SW480 (cell line): ENCODE data around the gene SLC4A1AP.

Source experiments
- DNase-seq: peaks from one replicate; pipeline ENCODE4 v3.0.0-alpha.2; 2016; ENCODE audit warnings: low spot score

Gene SLC4A1AP

DNA sequence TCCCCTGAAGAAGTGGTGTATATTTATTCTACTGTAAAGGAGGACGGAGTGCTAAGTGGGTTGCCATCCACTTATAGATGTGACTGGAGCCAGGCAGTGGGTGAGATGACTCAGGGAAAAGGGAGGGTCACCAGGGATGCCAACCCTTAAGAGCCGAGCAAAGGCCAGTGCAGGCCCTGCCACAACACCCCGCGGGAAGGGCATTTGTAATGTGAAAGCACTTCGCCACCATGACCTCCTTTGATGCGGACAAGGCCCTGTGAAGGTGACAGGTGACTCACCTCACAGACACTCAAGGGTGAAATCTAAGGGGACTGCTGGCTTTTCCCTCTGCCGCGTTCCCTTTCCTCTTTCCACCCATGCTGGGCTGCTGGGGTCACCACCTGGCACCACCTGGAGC is 57.6 kb downstream of the SLC4A1AP start:
- peak; percentile 99 for DNase-seq

DNA sequence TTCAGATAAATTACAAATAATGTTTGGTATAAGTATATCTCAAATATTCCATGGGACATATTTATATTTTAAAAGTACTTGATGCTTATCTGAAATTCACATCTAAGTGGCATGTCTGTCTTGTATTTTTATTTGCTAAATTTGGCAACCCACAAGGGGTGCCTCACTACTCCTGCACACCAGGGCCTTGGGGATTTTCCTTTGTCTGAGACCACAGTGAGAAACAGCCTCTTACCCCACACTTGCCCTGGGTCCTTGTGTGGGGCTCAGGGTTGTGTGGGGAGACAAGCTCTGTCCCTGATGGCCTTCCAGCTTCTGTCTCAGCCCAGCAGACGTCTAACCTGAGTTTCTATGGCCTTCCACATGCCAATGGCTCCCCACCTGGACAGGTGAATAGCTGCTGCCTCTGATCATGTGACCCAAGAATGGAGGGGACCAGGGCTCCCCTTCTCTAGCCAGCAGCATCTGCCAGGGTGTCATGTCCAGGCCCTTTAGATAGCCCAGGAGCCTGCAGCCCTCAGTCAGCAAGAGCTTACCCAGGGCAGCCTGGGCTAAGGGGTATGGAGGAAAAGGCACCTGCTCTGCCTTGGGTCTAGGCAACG is 58.3 kb downstream of the SLC4A1AP start:
- DNase-seq: peak; percentile 48

DNA sequence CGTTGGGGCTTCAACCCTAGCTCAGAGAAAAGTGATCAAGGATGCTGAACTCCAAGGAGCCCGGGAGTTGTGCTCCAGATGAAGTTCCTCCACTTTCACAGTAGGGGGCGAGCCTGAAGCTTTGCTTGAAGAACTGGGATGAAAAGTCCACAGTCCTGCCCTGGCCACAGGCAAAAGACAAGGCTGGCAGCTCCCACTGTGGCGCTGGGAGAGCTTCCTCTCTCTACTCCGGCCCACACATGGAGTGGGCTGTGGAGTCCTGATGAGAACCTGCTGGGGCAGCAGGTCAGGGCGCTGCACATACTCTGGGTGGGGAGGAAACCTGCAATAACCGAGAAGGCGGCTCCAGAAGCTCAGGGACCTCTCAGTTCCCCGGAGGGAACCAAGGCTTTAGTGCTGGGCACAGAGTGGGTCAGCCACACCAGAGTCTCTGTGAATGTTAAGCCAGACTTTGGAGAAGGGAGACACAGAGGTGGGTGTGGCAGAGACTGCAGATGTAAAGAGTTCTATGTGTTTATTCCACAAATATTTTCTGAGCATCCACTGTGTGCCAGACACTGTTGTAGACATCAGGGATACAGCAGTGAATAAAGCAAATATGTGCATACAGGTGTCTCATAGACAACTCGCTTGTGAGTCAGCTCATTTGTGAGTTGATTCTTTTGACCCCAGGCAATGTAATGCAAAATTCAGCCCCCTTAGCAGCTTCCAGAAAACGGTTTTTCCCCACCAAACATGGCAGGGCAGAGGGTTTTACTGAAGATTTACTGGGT is 59.9 kb downstream of the SLC4A1AP start:
- peak; percentile 82 for DNase-seq

DNA sequence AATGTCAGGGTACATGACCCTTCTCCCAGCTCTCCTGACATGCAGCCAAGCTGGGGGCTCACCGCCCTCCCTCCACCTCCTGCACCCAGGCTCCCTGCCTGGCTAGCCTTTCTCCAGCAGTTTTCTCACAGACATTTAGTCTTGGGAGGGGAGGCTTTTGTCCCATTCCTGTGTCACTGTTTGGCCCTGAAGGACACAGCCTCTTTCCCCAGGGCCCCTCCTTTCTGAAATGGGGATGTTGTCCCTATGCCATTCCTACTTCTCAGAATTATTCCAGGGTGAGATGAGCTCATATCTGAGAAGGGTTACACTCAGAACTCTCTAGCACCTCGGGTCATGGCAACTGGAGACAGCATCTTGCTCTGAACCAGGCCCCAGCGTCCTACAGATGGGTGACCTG is 60.5 kb downstream of the SLC4A1AP start:
- no peak for DNase-seq

DNA sequence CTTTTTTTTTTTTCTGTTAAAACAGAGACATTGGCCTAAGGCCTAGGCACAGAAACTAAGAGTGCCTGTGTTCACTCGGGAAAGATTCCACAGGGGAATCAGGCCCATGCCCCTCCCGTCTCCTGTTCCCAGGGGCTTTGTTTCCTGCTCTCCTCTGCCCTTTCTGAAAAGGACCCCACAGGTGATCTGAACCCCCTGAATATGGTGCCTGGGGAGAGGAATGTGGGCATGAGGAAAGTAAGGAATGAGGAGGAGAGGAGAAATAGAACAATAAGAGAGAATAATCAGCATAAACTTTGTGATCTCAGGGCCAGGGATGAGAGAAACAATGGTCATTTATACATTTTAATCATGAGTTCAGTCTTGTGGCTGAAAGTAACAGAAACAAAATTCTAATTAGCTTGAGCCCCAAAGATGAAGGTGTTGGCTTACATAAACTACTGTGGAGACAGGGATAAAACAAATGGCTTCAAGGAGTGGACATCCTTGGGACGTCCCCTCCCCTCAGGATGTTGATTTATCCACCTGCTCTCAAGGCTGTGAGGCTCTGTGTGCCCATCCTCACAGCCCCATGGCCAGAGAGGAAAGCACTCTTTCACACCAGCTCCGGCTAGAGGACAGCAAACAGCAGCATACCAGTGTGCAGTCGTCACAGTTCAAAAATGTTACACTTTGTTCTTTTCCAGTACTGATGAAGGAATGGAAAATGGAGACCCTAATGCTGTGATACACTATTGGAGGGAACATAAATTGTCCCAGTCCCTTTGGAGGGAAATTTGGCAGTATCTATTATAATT is 61.4 kb downstream of the SLC4A1AP start:
- DNase-seq: no peak

DNA sequence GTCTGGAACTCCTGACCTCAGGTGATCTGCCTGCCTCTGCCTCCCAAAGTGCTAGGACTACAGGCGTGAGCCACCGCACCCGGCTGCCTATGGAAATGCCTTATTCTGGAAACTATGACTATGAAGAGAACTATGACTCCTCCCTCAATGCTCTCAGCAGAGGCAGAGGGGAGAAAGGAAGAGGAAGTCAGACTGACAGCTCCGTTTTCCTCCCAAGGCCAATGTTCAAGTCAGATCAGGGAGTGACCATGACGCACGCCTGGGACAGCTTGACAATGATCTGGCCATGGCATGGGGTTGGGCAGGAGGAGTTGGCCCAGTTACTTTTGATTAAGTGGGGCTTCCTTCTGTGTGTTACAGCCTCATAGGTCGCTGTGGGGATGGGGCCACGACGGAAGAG is 63.6 kb downstream of the SLC4A1AP start:
- no peak for DNase-seq

DNA sequence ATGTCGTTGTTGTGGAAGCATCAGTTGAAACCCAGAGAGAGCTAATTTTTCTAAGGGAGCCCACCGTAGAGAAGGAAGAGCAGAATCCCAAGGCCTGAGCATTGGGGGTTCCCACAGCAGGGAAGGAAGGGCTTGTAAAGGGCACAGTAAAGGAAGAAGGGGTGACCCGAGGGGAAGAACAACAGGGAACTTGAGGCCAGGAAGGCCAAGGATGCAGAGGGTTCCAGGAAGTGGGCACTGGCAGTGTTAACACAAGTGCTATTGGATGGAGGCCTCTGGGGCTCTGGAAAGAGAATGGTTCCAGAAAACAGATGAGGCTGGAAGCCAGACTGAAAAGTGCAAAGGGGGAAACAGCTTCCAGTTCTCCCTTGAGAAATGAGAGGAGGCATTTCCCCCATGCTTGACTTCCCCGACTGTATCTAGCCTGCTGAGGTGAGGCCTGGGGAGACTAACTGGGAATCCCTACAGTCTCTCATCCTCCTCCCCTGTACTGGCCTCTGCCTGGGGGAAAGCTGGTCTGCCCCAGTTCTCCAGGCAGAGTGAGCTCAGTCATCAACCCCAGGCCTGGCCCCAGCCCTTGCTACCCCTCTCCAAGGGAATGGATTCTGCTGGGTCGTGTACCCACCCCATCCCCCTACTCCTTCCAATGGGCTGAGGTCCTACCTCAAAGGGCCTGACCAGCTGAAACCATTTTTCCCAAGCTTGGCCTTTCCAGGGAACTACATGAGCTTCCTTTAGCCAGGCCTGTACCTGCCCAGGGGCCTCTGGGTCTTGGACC is 64.6 kb downstream of the SLC4A1AP start:
- no peak for DNase-seq

DNA sequence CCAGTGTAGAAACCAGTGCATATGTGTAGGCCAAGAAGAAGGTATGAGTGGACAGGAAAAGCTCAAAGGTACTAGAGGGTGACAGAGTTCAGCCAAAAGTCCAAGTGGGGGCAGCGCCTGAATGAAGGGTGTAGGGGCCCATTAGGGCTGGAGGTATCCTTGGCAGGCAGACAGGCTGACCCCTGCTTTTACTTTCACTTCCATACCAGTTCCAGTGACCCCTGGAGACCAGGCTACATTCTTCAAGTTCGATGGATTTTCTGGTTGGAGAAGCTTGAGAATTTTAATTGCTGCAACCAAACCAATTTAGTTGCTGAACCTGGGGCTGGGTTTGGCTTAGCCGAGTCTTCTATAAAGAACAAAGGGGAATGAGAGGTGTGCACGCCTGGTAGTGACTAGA is 65.5 kb downstream of the SLC4A1AP start:
- DNase-seq: no peak

DNA sequence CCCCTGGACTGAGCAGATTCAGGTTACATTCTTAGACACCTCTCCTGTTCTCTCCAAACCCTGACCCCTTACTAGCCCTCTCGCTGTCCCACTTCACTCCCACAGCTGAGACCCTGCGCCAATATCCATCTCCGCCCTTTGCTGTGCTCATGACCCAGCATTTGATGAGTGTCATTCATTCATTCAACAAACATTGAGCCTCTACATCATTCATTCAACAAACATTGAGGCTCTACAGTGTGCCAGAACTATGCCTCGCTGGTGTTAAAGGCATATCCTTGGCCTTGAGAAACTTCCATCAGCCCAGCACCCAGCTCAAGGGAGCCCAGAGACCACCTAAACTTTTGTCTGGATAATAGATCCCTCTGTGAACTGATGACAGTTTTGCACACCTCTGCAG is 65.9 kb downstream of the SLC4A1AP start:
- no peak for DNase-seq

DNA sequence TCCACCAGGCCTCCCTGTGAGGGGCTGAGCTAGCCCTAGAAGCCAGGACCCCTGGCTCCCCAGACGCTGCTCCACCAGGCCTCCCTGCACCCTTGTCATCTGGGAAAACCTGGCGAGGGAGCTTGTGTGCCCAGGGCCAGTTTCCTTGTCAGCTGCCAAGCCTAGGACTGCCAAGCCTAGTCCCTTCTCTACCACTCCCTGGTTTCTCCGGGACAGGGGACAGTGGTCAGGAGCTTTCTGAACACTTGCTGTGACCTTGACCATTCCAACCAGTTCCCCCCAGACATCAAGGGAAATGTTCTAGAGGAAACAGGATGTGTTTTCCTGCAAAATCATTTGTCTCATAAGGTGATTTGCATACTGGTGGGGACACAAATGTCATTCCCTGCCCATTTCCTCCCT is 66.6 kb downstream of the SLC4A1AP start:
- DNase-seq: no peak

DNA sequence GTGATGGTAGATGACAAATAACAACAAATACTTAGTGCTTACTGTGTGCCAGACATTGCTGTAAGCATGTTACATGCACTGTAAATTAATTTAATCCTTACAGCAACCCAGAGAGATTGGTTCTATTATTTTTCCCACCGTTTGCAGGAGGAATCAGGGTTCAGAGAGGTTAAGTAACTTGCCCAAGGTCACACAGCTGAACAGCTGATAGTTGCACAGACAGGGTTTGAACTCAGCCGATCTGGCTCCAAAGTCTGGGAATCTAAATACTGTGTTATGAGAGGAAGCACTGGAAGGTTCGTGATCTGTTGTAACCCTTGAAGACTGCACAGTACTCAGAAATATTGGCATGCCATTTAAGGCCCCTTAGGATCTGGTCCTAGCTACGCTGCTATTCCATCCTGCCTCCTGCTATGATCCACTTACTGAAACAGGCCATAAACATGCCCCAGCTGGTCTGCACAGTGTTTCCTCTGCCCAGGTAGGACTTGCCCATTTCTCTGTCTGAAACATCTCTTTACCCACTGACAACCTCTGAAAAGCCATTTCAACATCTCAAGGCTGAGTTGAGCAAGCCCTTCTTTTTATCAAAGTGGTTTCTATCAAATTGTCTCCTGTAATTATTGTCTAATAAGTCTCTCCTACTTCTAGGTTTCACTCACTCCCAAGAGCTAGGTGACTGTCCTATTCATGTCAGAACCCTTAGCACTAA is 67.4 kb downstream of the SLC4A1AP start:
- no peak for DNase-seq

DNA sequence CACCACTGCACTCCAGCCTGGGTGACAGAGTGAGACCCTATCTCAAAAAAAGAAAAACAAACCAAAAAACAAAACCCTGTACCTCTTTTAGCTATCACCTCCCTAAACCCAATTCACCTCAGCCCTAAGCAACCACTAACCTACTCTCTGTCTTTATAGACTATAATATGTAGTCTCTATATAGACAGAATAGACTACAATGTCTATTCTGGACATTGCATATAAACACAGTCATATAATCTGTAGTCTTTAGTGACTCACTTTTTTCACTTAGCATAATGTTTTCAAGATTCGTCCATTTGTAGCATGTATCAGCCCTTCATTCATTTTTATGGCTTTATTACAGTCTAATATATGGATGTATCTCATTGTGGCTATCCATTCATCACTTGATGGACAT is 70.6 kb downstream of the SLC4A1AP start:
- no peak for DNase-seq

DNA sequence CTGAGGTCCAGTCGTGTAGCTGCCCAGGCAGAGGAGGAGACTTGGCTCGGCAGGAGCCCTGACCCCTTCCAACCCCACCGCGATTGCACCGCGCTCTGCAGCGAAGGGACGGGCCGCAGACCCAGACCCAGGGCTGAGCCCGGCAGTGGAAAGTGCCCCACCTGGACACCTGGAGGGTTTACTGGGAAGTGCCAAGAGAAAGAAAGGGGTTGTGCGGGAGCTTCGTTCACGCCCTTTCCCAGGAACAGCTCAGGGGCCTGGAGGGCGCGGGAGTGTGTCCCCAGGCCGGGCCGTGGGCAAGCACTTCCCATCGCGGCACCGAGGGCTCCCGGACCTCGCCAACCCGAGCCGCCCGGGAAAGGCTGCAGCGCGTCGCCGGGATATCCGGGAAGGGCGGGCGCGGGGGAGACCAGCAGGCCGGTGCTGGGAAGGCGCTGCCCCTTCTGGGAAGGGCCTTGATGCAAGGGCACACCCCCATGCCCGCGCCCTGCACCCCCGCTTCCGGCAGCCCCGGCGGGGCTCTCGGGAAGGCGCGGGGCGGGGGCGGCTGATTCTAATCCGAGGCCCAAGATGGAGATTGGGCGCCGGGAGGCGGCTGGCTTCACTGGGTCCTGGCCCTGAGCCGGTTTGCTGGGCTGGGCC is 71.7 kb downstream of the SLC4A1AP start:
- peak; percentile 83 for DNase-seq

DNA sequence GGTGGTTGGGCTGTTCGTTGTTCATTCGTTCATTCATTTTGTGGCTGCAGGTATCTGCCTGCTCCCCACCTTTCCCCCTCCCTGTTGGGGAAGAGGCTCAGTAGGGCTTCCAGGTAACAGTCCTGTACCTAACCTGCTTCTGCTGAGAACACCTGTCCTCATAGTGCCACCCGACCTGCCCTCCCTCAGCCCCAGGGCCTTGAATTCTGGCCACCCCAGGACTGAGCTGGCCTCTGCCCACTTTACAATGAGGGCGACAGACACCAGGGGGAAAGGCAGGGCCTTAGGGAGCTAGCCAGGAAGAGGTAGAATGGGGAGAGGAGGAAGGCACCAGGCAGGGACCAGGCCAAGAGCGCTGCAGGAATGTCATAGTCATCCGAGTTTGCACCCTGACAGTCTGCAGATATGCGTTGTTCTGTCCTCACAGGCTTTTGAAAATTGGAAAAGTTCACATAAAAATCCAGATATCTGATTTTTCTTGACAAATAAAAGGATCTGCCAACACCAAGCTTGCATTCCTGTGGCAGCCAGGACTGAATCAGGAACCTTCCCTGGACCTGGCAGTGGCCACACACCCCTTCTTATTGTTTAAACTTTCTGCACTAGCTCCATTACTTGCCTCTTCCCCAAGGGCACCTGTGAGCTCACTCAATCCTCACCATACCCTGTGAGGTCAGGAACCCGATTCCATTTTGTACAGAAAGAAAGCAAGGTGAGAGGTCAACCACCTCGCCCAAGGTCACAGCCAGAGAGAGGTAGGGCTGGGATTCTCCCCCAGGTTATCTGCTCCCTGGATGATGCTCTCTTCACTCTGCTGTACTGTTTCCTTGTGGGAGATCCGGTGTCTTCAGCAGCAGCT is 72.6 kb downstream of the SLC4A1AP start:
- DNase-seq: no peak

DNA sequence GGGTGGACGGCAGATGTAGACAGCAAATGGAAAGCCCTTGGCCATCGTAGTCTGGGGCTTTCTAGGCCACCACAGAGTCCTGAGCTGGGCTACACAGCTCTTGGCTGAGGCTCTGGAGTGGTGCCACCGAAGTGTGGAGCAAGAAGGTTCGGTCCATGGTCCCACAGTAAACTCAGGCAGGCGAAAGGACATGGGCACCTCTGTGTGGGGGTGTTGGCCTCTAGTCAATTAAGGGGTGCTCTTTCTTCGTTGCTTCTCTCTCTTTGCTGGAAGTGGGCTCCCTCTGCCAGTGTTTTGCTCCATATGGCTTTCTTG is 73.2 kb downstream of the SLC4A1AP start:
- DNase-seq: no peak

DNA sequence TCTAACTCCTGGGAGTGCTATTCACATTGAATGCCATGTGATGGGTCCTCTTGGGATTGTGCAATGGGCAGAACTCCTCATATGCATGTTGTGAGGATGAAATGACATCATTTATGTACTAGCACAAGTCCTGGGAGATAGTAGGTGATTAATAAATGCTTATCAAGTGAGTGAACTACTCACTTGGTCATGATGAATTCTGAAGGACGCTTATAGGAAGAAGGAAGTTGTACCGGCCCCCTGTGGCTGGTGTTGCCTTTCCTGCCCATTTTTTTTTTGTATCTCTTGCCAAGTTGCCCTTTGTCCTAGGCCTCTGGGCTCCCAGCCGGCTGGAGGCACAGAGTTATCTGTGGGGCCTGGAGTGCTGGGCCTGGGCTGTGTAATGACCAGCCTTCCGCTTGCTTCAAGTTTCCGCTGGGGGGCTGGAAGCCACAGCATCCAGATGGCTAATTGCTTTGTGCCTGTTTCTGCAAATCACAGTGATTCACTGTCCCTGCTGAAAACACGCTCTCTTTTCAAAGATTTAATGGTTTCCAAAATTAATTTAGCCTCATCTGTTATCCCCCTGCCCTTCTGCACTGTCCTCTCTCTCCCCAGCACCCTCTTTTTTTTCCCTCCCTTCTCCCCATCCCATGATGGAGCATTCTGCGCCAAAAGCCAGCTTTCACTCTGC is 74.1 kb downstream of the SLC4A1AP start:
- DNase-seq: no peak

DNA sequence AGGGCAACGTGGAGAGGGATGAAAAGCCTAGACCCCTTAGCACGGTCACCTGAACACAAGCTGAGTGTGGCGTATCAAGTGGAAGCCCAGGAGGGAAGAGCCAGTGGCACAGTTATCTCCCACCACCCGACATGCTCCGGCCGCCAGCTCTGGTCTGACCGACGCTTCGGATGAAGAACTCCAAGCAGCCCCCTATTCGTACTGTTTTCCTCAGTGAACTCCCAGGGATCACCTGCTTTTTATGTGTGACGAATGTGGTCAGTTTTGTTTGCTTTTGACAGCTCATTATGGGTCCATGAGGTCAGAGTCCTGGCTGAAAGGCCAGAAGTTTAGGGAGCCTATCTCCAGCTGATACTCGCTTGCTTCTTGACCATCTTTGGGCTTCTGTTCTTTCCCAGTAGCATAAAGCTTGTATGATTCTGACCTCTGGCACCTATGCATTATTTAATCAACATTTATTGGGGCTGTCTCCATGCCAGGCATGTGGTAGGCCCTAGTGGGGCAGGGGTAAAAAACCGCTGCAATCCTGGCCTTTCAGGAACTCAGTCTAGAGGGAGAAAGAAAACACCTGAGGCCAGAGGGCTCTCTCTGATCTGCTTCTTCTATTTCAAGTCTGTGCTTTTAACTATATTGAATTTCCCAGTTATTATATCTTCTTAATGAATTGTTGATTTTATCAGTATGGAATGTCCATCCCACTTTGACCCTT is 74.8 kb downstream of the SLC4A1AP start:
- no peak for DNase-seq

DNA sequence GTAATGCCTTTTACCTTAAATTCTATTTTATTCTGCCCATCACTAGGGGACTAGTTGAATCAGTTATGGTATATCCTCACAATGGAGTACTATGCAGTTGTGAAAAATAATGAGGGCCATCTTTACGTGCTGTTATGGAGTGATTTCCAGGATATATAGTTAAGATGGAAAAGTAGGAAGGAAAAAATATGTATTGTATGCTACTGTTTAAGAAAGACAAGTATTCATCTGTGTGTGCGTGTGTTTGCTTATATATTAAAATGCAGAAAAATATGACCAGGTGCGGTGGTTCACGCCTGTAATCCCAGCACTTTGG is 75.3 kb downstream of the SLC4A1AP start:
- no peak for DNase-seq

DNA sequence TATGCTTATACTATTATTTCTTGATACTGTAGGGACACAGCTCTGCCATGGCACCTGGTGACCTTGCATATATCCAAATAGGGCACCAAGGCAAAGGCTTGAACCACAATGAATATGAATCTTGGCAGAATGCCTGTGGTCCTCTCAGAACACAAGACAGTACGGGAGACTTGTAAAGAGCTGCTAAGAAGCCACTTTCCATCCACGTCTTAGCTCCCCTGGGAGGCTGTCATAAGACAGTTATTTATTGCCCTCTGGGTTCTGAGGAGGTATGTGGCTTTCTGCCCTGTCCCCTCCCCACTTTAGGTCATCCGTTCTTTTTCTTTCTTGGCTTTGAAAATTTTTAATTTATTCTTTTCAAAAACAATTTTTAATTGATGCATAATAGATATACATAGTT is 78.0 kb downstream of the SLC4A1AP start:
- DNase-seq: no peak
